ENCODE results near the gene DPEP1.
"Not testable (repeated sequence)": the region's sequence is repeated elsewhere in the genome, so short reads cannot be mapped to it uniquely, and the experiment has no call there.

DNA sequence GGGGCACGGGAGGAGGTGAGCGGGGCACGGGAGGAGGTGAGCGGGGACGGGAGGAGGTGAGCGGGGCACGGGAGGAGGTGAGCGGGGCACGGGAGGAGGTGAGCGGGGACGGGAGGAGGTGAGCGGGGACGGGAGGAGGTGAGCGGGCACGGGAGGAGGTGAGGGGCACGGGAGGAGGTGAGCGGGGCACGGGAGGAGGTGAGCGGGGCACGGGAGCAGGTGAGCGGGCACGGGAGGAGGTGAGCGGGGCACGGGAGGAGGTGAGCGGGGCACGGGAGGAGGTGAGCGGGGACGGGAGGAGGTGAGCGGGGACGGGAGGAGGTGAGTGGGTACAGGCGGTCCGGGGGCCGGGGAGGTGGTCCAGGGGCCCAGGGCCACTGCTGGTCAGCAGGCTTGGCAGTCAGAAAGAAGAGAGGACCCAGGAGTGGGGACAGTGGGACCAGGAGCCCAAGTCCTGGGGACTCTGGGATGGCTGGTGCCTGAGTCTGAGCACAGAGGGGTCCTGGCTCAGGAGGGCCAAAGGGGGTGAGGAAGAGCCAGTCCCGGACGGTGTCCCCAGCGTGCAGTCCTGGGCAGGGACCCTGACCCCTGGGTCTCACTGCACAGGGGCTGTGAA lies 42.4 kb upstream of the DPEP1 start:
- TF ChIP-seq EZH2 (optimal IDR thresholded peaks at IDR 0.05; ENCODE audit: low read depth, low read length), result not testable (repeated sequence)
- TF ChIP-seq, protein P1, sequence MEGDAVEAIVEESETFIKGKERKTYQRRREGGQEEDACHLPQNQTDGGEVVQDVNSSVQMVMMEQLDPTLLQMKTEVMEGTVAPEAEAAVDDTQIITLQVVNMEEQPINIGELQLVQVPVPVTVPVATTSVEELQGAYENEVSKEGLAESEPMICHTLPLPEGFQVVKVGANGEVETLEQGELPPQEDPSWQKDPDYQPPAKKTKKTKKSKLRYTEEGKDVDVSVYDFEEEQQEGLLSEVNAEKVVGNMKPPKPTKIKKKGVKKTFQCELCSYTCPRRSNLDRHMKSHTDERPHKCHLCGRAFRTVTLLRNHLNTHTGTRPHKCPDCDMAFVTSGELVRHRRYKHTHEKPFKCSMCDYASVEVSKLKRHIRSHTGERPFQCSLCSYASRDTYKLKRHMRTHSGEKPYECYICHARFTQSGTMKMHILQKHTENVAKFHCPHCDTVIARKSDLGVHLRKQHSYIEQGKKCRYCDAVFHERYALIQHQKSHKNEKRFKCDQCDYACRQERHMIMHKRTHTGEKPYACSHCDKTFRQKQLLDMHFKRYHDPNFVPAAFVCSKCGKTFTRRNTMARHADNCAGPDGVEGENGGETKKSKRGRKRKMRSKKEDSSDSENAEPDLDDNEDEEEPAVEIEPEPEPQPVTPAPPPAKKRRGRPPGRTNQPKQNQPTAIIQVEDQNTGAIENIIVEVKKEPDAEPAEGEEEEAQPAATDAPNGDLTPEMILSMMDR (IDR thresholded peaks at IDR 0.05; ENCODE audit: low read length), result not testable (repeated sequence)

Measured in MM.1S (cell line).